GM03348 (cell line): Measurements from ENCODE around the gene LRRC23.
"Not testable (repeated sequence)": the region's sequence is repeated elsewhere in the genome, so short reads cannot be mapped to it uniquely, and the experiment has no call there.

Source experiments
- DNase-seq: peaks from one replicate; pipeline ENCODE4 v3.0.0; 2012; ENCODE audit warnings: low spot score

Gene LRRC23

GRCh38 chr12:6902448-6902847, 2.2 kb upstream of the LRRC23 start:
- DNase-seq = no peak

GRCh38 chr12:6903722-6904121, 900 bp upstream of the LRRC23 start:
- no peak for DNase-seq

GRCh38 chr12:6905414-6906040, 905 bp downstream of the LRRC23 start:
- no peak for DNase-seq

GRCh38 chr12:6908141-6908540, 3.5 kb downstream of the LRRC23 start:
- not testable (repeated sequence) for DNase-seq

- no peak for DNase-seq
These were observed 5.0 kb downstream of the LRRC23 start for GRCh38 chr12:6909421-6910145.

GRCh38 chr12:6912164-6912935, 7.7 kb downstream of the LRRC23 start:
- DNase-seq = no peak

- peak; percentile 83 for DNase-seq
These were observed 9.8 kb downstream of the LRRC23 start, which contains the start of gene ENO2 for GRCh38 chr12:6914246-6914946. TSS of gene ENO2 (plus strand) at chr12:6914580. CDS start at chr12:6915833, 1,253 bp downstream.

GRCh38 chr12:6914947-6915788, 10.5 kb downstream of the LRRC23 start:
- DNase-seq = no peak

GRCh38 chr12:6915789-6916285, 11.2 kb downstream of the LRRC23 start:
- no peak for DNase-seq

GRCh38 chr12:6916426-6917200, 12.0 kb downstream of the LRRC23 start:
- no peak for DNase-seq

- no peak for DNase-seq
These were observed 13.0 kb downstream of the LRRC23 start for GRCh38 chr12:6917491-6918231.

GRCh38 chr12:6919588-6919987, 15.0 kb downstream of the LRRC23 start:
- DNase-seq = no peak

- DNase-seq = no peak
These were observed 16.9 kb downstream of the LRRC23 start for GRCh38 chr12:6921539-6921938.

- no peak for DNase-seq
These were observed 17.6 kb downstream of the LRRC23 start for GRCh38 chr12:6921996-6922946.

- DNase-seq = no peak
These were observed 18.5 kb downstream of the LRRC23 start for GRCh38 chr12:6923003-6923732.

GRCh38 chr12:6923851-6924250, 19.2 kb downstream of the LRRC23 start:
- DNase-seq = no peak

- no peak for DNase-seq
These were observed 20.6 kb downstream of the LRRC23 start for GRCh38 chr12:6925239-6925539.
